ENCODE data around the gene SYNDIG1.

Gene SYNDIG1

DNA sequence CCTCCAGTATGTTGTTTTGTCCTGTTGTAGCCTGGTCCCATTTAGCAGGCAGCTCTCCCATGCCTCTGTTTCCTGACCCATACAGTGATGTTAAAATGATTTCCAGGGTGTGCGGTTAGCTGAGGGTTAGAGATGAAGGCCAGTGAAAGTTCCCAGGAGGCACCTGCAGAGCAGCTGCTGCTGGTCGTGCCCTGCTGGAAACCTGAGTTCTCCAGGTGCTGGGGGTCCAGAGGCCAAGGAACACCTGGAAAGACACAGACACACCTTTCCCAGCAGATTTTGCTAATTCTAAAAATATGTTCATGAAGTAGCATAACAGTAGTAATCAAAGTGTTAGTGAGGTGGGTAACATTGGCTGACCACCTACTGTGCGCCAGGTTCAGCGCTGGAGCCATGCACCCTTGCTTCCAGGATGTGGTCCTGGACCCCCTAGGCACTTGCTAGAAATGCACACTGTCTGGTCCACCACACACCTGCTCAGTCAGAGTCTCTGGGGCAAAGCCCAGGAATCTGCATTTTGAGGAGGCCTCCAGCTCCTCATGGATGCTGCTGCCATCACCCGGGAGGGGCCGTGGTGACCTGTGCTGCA is 118.7 kb downstream of the SYNDIG1 start:
- no peak for DNase-seq

DNA sequence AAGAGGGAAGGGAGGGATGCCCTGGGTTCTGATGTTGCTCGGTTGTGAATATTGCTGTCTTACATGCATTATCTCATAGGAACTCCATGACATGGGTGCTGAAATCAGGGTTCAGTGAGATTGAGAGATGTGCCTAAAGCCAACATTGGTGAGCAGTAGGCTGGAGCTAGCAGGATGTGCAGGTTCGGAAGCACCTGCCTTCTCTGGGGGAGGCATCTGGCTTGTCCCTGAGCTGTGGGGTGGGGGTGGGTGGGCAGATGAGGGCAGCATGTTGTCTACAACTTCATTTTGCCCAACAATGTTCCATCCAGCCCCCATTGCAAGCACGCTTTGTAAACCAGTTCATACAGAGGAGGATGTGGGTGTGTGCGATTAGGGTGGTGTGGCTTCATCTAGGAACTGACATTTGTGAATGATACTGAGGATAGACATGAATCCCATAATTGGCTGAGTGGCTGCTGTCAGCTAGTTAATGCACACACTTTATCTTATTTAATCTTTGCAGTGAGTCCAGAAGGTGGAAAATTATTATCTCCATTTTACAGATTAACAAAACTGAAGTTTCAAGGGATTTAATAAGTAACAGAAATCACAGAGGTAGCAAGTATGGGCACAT is 119.4 kb downstream of the SYNDIG1 start:
- no peak for DNase-seq

DNA sequence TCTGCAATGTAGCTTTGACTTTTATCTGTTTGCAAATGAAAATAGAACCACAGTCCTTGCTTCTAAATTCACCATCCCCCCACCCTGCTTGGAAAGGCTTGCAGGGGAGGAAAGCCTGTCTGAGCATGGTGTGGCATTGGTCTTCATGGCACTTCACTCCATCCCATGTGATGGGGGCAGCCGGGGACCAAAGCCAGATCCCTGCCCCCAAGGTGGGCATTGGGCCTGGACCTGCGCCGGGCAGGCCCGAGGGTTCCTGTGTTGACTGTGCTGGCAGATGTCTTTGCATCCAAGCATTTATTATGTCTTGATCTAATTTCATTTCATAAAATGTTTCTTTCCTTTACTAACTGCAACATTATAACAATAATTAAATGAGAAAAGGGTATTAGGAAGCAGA is 120.0 kb downstream of the SYNDIG1 start:
- no peak for DNase-seq

DNA sequence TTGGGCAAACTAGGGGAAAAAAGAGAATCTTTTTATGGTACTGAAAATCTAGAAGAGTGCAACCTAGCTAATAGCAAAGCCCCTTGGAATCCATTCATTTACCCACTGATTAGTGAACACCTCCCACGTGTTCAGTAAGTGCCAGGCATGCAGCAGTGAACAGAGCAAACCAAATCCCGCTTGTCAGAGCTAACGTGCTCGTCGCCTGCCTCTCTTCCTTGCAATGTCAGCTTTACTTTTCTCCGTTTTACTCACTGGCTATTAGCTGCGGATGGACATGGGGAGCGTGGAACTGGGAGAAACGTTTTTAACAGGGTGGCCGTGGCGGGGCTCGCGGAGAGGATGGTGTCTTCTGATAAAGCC is 120.4 kb downstream of the SYNDIG1 start:
- DNase-seq: no peak

DNA sequence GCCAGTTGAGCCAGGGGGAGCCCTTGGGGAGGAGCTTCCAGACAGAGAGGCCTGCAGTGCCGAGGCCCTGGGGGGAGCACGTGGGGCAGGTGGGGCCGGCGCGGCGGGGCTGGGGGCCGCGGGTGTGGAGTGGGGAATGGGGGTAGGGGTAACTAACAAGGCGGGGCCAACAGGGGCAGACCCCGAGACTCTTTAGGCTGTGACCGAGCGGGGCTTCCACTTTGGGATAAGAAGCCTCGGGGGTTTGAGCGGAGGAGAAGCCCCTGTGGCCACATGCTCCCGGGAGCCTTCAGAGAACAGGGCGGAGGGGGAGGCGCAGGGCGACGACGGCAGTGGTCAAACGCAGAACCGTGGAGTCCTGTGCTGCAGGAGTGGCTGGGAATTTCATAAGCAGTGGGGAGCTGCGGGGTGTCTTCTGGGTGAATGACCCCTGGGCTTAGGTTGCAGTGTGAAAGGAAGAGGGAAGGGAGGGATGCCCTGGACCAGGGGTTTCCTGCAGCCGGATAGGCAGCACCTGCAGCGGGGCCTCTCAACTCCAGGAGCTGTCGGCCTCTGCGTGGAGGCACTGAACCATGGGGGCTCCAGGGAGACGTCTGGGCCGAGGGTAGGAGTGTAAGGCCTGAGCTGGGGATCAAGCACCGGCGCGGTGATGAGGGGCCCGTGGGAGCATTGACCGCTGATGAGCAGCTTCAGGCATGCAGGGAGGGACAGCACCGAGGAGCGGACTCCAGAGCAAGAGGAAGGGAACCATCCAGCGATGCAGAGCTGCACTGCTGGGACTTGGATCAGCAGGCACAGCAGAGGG is 121.0 kb downstream of the SYNDIG1 start:
- no peak for DNase-seq

DNA sequence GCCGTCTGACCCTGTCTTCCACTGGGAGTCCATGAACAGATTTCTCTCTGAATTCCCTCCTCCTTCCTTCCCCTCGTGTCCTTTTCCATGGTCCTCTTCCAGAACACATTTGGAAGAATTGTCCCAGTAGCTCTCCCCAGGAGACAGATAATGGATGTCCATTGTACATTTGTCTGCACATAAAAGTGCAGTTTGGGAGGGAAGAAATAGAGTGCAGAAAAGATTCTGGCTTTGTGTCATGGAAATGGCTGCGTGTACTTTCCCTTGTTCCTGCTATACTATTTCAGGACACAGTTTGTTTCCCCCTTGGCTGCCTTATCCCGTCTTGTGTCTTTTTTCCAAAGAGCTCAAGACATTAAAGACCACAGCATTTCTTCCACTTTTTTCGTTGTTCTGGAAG is 127.6 kb downstream of the SYNDIG1 start:
- DNase-seq: no peak

DNA sequence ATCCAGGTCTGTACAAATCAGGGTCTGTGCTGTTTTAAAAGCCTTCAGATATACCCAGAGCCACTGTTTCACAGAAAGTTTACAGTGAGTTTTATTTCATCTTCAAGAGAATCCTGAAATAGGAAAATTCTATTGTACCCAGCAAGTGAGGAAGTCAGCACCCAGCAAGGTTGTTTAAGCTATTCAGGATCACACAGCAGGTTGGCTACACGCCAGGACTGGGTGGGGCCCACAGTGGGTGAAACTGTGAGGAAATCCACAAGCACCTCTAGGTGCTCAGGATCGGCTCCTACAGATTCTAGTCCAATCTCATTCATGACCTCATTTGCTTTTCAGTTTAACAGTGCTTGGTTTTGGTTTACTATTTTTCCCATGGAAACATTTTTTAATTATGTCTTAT is 128.9 kb downstream of the SYNDIG1 start:
- no peak for DNase-seq

DNA sequence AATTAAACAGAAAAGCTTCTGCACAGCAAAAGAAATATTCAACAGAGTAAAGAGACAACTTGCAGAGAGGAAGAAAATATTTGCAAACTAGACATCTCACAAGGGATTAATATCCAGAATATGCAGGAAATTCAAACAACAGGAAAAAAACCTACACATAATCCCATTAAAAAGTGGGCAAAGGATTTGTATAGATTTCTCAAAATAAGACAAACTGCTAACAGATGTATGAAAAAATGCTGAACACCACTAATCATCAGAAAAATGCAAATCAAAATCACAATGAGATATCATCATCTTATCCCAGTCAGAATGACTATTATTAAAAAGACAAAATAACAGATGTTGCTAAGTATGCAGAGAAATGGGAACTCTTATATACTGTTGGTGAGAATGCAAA is 129.6 kb downstream of the SYNDIG1 start:
- no peak for DNase-seq

DNA sequence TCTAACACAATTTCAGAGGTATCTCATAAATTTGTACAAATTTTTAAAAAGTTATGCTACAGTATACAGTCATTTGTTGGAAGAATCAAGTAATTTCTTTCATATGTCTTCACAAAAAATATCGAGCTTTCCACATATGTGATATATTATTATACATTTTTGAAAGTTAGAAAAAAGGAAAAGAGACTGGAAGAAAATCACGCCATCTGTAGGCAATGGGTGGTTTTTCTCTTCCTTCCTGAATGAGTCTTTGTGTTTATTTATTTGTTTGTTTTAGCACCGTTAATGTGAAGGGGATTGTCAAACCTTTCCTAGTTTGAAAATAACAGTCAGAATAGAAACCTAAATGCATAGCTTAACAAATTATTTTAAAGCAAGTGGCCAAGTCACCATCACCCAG is 130.6 kb downstream of the SYNDIG1 start:
- DNase-seq: no peak

DNA sequence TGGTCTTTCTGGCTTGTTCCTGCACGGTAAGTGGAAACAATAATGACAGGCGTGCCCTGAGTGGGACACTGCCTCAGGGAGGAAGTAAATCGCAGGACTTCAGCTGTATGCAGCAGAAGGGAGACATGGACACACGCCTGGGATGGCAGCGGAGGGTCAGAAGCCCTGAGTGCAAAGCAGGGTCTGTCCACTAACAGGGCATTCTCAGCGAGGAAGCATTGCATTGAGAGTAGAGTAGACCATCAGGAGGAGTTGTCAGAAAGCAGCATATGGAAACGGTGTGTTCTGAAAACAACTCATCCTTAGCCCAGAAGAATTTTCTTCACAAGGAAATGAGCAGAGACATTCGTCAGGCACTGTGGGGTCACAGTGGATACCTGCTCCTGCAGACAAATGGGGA is 134.0 kb downstream of the SYNDIG1 start:
- DNase-seq: no peak

DNA sequence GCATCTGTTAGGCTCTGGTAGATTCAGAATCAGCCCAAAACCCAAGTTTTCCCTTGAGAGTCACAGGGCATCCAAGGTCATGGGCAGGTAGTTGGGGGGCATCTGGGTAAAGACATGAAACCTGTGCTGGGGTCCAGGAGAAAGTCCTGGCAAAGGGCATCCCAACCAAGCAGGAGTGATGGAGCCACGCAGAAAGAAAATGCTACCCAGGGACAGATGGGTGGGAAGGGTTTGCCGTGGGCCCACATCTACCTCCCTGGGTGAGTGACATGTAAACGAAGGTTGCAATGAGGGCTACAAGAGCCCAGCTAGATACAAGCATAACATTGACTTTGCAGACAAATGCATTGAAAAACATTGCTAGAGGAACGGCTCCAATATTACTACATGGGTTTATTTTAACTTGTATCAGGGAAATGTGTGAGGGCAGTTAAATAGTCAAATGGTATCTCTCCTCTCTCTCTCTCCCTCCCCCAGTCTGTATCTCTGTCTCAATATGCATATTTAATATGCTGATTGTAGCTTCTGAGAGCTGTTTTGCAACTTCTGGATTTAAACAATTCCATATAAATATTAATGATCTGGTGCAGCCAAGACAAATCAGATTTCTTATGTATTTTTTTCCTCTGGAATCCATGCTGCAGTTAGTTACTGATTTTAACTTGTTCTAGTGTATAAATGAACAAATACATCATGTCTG is 135.7 kb downstream of the SYNDIG1 start:
- no peak for DNase-seq

DNA sequence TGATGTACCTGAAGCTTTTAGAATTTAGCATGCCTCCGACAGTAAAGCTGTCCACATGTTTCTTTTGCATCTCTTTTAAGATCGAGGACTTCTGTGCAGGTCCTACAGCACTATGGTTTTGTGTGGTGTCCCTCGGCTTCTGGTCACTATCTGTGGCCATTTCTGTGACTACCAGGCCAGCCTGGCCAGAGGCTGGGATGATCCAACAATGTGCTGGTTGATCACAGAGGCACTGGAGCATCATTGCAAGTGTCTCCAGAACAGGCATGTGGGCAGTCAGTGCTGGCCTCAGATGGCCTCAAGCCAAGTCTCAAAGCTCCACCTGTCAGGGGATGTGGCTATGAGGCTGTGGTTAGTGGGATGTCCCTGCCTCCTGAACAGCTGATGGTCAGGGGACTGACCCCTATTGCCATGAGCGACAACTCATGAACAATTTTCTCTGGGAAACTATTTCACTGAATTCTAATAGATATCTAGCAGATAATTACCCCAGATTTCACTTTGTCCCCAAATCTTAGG is 136.6 kb downstream of the SYNDIG1 start:
- DNase-seq: no peak

DNA sequence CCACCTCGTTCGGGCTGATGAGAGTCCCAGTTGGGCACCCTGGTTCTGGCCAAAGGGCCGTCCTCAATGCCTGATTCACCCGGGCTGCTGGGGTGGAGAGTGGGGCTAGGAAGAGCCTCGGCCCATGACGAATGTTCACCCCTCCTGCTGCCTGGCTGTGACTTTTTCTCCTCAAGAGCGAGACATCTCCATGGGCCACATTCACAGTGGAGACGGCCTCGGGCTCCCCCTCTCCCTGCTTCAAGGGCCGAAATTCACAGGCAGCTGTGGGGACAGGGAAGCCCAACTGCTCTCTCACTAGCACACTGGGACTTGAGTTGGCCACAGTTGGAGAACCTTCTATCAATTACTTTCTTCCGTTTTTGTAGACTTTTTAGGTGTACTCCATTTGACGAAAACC is 138.0 kb downstream of the SYNDIG1 start:
- no peak for DNase-seq

DNA sequence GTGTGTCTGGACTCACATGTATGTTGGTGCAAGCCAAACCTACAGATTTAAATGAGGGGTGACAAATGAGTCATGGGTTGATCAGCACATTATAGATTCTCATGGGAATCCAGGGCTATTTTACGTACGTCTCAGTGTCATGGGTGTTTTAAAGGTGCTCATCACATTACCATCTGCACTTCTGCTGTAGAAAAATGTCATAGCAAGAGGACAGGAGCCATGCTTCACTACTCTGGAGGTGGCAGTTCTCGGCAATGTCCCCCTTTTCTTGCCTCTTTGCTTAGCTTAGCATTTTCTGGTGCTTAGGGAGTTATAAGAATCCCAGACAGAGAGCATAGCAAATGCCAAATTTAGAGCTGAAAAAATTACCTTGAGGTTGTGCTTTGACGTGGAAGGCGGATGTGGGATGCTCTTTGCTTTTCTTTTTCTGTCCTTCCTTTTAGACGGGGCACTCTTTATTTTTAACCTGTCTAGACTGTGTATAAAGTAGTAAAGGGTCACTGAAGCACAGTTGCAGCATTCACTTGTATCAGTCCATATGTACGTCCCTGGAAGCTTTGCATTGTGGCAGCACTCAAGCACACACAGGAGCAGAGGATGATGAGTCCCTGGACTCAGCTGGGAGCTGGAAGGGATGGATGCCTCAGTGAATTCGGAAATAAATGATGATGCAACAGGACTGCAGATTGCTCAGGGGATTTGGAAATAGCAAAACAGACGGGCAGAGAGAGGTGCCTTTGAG is 139.7 kb downstream of the SYNDIG1 start:
- no peak for DNase-seq

DNA sequence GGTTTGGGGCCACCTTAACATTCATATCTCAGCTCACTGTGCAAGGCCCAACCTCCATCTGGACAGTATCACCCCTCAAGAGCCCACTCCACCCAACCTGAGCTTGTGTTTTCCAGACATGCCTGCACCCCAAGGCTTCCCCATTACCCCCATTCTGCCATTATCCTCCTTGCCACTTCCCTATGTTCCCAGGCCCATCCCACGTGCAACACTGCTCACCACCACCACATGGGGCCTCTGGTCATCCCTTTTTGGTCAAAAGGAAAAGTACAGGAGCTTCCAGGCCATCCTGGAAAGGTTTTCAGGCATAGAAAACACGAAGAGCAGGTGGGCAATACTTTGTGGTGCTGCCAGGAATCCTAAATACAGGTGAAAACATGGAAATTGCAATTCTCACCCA is 140.3 kb downstream of the SYNDIG1 start:
- no peak for DNase-seq

DNA sequence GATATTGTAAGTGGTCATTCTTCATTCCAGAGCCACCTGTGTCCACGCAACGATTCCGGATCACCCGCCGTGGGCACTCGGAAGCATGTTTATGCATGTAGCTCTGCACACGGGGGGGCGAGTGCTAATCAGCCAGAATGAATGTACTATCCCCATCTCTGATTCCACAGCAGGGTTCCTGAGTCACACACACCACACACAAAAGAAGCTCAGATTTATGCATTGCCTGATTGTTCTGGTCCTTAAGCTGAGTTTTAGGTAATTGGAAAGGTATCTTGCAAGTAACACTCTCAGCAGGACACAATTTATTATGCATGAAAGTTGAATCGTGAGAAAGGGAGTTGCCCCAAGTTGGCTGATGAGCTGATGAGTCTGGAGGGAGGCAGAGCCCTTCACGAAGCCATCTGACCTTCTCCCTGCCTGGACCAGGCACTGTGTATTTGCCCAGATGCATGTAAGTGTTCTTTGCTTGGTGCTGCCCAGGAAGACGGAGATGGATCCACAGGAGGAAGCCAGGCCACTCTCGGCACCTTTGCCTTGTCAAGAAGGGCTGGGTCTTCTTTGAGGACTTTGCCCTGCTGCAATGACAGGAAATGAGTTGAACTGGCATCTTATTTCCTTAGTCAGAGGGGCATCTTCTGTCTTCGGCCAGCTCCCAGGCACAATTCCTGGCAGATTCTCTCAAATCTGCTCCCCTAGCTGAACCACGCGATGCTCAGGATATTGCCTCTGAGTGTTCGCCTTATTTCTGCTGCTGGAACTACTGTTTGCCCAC is 141.1 kb downstream of the SYNDIG1 start:
- no peak for DNase-seq

DNA sequence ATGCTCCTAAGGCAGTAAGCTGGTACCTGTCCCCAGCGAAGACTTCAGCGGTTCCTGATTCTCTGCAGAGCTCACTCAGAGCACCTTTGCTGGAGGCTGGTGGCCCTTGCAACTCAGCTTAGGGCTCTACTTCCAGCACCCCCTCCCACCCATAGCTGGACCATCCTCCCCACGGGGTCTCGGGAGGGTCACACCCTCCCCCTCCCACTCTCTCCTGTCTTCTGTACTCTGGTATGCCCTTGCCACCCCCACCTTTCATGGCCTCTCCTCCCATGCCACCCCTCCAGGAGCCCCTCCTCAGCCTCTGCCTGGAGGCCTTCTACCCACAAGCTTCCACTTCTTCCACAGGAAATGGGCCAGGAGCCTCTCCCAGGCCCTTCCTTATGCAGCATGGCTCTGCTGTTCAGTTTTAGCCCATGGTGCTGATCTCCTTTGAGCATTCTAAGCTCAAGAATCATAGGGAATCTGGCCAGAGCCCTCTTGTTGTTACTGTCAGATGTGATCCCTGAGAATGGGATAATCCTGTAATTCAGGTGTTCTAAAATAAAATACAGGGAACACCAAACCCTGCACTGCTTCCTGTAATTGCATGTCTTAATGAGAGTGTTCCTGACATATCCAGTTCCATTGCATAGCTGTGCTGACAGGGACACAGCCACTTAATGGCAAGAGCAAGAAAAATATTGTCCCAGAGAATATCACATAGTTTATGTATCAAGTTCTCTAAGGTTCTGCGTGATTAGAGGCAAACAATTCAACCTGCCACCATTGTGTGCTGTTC is 142.1 kb downstream of the SYNDIG1 start:
- no peak for DNase-seq

DNA sequence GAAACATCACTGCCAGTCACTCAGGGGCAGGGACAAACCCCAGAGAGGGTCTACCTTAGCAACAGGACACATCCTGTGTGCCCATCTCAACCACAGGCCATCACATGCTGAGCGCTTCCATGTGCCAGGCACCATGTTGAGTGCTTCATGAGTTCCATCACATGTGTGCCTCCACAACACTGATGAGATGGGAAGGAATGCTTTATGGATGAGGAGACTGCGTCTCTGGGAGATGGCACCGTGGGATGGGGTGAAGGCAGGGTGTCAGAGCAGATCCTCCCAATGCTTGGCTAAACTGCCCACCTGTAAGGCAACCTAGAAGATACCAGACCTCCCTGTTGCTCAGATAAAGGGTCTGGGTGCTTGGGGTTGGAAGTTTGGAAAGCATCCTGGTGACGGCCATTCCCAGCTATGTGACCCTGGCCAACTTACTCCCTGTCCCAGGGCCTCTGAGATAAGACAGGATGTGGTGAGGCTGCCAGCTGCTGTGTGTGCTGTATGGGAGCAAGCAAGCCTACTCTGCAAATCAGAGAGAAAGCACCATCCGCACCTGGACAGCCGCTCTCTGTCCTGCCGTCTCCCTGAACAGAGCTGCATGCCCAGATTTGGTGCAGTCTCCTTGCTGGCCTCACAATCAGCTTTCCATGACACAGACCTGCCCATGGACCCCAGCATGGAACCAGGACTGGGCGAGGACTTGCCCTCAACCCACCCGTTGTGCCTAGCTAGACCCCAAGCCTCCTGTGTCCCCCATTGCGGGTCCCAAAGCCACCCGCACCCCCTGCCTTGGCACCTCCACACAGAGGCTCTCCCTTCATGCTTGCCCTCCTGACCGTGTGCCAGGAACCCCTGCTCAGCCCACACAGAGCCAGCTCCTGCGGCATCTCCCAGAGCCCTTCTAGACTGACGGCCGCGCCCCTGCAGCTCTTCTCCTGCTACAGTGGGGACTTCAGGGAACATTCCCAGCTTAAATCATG is 143.7 kb downstream of the SYNDIG1 start:
- DNase-seq: no peak

DNA sequence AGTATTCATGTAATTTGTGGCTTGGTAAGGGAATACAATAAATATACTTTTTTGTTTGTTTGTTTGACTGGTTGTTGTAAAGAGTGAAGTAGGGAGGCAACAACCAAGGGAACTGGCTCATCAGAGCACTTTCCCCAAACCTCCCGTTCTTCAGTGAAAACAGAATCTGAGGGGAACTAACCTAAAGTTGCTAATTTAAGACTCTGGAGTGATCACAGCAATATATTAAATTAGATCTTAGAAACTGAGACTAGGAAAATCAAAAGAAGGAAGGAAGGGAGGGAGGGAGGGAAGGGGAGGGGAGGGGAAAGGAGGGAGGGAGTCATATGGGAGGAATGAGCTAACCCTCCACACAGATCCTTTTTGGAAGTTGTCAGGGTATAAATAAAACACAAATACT is 144.9 kb downstream of the SYNDIG1 start:
- no peak for DNase-seq

DNA sequence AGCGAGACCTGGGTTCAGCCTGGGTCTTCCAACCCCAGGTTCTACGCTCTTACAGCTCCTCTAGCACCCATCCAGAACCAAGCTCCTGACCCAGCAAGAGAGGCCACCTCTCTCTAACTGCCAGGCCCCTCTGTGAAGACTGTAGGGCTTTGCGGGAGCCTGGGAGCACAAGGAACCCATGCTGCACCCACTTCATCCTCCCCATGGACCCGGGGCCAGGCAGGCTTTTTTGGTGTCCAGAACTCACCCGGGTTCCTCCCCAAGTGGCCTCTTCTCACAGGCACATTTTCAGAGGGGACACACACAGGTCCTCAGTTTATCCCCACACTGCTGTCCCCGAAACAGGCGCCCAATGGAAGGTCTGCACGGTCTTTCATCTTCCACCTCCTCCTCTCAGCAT is 145.9 kb downstream of the SYNDIG1 start:
- no peak for DNase-seq

All from NCI-H1930 (cell line).